ENCODE data around the gene KCNG2.

The KCNG2 gene

GRCh38 chr18:79944126-79944731 lies 146.5 kb downstream of the KCNG2 start:
- FAIRE-seq, result no peak

- no peak for FAIRE-seq
Measured at GRCh38 chr18:79944746-79945117, 147.0 kb downstream of the KCNG2 start.

- no peak for FAIRE-seq
Measured at GRCh38 chr18:79945118-79946042, 147.6 kb downstream of the KCNG2 start.

- FAIRE-seq, result no peak
Measured at GRCh38 chr18:79947054-79947755, 149.5 kb downstream of the KCNG2 start.

GRCh38 chr18:79947881-79948610 lies 150.3 kb downstream of the KCNG2 start:
- no peak for FAIRE-seq

GRCh38 chr18:79948719-79949411 lies 151.1 kb downstream of the KCNG2 start:
- no peak for FAIRE-seq

Data from G401.6 (cell line).